Measurements from ENCODE around the gene TMC1.

DNA sequence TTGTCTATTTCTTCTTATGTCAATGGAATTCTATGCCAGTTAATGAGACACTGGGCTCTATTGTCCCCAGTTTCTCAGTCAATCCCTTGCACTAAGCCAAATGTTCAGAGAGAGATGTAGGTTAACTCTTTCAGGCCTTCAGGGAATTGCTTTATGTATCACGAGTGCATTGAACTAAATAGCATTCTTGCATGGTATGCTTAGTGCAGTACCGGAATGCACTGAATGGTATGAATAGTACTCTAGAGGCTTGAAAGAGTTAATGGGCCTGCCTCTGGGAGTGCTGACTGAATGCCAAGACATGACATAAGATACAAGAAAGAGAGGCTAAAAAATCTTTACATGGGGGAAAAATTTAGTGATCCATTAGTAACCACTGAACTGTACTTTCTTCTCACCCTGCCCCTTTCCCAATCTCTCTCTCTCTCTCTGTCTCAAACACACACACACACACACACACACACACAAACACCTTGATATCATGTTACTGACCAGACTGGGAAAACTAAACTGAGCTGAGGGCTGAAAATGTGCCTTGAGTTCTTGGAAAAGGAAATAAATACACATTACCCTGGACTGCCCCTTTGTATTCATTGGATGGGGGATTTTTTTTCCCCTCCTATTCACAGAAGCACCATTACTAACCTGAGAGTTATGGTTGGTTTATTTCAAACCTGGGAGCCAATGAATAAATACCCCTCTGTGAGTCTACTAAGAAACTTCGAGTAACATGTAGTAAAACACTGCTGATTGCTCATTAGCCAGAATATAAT lies 35.4 kb upstream of the TMC1 start:
- TF ChIP-seq HDAC2 (IDR thresholded peaks at IDR 0.05) (no peak), SREBF2 (IDR thresholded peaks at IDR 0.05) (no peak), ZFP36 (IDR thresholded peaks at IDR 0.05; ENCODE audit: borderline replicate concordance, partially characterized antibody) (no peak), RAD21 (conservative IDR thresholded peaks at IDR 0.05 in 1 of 2, IDR thresholded peaks at IDR 0.05 in 1 of 2) (no peak), KDM5A (IDR thresholded peaks at IDR 0.05) (no peak), POLR2A (IDR thresholded peaks at IDR 0.05; ENCODE audit: low read length) (no peak)
- TF ChIP-seq, protein P1, sequence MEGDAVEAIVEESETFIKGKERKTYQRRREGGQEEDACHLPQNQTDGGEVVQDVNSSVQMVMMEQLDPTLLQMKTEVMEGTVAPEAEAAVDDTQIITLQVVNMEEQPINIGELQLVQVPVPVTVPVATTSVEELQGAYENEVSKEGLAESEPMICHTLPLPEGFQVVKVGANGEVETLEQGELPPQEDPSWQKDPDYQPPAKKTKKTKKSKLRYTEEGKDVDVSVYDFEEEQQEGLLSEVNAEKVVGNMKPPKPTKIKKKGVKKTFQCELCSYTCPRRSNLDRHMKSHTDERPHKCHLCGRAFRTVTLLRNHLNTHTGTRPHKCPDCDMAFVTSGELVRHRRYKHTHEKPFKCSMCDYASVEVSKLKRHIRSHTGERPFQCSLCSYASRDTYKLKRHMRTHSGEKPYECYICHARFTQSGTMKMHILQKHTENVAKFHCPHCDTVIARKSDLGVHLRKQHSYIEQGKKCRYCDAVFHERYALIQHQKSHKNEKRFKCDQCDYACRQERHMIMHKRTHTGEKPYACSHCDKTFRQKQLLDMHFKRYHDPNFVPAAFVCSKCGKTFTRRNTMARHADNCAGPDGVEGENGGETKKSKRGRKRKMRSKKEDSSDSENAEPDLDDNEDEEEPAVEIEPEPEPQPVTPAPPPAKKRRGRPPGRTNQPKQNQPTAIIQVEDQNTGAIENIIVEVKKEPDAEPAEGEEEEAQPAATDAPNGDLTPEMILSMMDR (IDR thresholded peaks at IDR 0.05), result no peak
- TF ChIP-seq, protein P2, sequence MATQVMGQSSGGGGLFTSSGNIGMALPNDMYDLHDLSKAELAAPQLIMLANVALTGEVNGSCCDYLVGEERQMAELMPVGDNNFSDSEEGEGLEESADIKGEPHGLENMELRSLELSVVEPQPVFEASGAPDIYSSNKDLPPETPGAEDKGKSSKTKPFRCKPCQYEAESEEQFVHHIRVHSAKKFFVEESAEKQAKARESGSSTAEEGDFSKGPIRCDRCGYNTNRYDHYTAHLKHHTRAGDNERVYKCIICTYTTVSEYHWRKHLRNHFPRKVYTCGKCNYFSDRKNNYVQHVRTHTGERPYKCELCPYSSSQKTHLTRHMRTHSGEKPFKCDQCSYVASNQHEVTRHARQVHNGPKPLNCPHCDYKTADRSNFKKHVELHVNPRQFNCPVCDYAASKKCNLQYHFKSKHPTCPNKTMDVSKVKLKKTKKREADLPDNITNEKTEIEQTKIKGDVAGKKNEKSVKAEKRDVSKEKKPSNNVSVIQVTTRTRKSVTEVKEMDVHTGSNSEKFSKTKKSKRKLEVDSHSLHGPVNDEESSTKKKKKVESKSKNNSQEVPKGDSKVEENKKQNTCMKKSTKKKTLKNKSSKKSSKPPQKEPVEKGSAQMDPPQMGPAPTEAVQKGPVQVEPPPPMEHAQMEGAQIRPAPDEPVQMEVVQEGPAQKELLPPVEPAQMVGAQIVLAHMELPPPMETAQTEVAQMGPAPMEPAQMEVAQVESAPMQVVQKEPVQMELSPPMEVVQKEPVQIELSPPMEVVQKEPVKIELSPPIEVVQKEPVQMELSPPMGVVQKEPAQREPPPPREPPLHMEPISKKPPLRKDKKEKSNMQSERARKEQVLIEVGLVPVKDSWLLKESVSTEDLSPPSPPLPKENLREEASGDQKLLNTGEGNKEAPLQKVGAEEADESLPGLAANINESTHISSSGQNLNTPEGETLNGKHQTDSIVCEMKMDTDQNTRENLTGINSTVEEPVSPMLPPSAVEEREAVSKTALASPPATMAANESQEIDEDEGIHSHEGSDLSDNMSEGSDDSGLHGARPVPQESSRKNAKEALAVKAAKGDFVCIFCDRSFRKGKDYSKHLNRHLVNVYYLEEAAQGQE (IDR thresholded peaks at IDR 0.05), result no peak
- TF ChIP-seq, protein P3, sequence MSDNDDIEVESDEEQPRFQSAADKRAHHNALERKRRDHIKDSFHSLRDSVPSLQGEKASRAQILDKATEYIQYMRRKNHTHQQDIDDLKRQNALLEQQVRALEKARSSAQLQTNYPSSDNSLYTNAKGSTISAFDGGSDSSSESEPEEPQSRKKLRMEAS (IDR thresholded peaks at IDR 0.05), result no peak

All from A549 (cell line).